Measurements from ENCODE around the gene FAM174C.

Gene FAM174C

DNA sequence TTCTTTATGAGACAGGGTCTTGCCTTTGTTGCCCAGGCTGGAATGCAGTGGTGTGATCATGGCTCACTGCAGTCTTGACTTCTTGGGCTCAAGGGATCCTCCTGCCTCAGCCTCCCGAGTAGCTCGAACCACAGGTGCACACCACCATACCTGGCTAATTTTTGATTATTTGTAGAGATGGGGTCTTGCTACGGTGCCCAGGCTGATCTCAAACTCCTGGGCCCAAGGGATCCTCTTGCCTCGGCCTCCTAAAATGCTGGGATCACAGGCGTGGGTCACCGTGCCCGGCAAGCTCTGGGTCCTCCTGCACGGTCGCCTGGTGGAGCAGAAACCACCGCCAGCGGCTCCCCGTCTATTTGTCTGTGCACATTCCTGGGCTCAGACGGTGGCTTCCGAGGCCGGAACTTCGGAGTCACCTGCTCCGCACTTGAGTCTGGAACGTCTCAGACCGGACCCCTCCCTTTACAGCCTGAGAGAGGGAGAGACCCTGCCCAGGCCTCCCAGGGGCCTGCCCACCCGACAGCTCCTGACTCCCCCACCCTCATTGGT lies 32.5 kb downstream of the FAM174C start:
- no peak for DNase-seq (ENCODE audit: low read depth, low spot score)
- TF ChIP-seq, protein P1, sequence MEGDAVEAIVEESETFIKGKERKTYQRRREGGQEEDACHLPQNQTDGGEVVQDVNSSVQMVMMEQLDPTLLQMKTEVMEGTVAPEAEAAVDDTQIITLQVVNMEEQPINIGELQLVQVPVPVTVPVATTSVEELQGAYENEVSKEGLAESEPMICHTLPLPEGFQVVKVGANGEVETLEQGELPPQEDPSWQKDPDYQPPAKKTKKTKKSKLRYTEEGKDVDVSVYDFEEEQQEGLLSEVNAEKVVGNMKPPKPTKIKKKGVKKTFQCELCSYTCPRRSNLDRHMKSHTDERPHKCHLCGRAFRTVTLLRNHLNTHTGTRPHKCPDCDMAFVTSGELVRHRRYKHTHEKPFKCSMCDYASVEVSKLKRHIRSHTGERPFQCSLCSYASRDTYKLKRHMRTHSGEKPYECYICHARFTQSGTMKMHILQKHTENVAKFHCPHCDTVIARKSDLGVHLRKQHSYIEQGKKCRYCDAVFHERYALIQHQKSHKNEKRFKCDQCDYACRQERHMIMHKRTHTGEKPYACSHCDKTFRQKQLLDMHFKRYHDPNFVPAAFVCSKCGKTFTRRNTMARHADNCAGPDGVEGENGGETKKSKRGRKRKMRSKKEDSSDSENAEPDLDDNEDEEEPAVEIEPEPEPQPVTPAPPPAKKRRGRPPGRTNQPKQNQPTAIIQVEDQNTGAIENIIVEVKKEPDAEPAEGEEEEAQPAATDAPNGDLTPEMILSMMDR (IDR thresholded peaks at IDR 0.05; ENCODE audit: low read depth, low read length): no peak
- in situ Hi-C loops (cut with HindIII; ENCODE audit: low sequenced_read_pairs): no loop called here
- no peak overlapping the region for H3K4me3 ChIP-seq (ENCODE audit: low read depth, low read length)

DNA sequence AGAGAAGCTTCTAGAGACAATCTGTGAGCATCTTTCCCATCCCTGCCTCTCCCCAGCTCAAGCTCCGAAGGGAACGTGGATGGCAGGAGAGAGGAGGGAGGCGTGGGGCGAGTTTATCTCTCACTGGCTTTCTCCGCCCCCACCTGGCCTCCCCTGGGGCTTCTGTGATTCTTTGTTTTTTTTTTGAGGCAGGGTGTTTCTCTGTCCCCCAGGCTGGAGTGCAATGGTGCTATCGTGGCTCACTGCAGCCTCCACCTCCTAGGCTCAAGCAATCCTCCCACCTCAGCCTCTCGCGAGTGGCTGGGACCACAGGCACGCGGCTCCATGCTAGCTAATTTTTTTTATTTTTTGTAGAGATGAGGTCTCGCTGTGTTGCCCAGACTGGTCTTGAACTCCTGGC lies 33.4 kb downstream of the FAM174C start:
- no peak overlapping the region for H3K4me3 ChIP-seq (ENCODE audit: low read depth, low read length)
- in situ Hi-C loops (cut with HindIII; ENCODE audit: low sequenced_read_pairs): no loop called here
- TF ChIP-seq, protein P1 (IDR thresholded peaks at IDR 0.05; ENCODE audit: low read depth, low read length): no peak
- no peak for DNase-seq (ENCODE audit: low read depth, low spot score)

DNA sequence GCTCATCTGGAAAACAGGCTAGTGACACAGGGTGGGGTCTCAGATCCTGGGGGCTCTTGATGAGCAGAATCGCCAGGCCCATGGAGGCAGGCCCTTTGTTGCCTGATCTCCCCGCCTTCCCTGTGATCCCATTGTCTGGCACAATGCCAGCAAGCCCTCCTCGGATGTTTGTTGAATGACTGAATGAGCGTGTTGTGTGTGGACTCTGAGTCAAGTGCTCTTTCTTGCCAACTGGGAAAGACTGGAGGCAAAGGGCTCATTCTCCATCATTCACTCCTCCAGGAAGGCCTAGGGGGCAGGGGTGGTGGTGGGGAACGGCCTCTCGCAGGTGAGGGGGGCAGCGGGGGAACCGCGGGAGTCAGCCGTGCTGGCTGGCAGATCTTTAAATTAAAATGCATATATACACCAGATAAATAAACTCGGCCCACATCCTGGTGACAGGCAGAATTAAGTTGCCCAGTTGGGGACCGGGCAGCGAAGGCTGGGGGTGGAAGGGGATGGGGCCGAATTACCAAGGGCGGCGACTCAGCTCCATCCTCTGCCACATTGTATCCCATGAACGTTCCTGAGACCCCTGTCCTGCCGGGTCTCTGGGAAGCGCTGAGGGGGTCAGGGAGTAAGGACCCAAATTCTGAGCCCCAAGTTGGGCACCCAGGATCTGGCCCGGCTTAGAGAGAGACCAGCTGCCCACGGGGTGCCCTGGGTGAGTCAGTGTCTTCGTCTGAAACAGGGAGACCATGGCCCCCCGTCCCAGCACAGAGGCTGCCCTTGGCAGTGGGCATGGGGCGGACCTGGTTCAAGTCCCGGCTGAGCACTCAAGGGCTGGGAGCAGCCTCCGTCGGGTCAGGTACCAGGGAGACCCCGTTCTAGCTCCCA lies 34.9 kb downstream of the FAM174C start:
- no peak for DNase-seq (ENCODE audit: low read depth, low spot score)
- H3K4me3 ChIP-seq (ENCODE audit: low read depth, low read length): no peak overlapping the region
- TF ChIP-seq, protein P1 (IDR thresholded peaks at IDR 0.05; ENCODE audit: low read depth, low read length): no peak
- in situ Hi-C loops (cut with HindIII; ENCODE audit: low sequenced_read_pairs): no loop called here

DNA sequence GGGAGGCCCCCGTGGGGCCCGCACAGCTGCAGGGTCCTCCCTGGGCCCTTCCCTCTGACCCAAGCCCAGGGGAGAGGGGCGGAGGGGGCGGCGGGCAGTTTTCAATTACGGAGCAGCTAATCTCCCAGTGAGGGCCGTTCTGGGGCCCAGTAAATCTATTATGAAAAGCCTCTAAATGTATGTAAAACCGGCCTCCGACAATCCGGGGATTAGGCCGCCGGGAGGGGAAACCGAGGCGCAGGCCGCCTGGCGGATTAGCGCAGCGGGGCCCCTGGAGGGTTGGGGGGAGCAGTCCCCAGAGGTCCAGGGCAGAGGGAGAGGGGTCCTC lies 35.5 kb downstream of the FAM174C start:
- H3K4me3 ChIP-seq (ENCODE audit: low read depth, low read length): no peak overlapping the region
- TF ChIP-seq, protein P1 (IDR thresholded peaks at IDR 0.05; ENCODE audit: low read depth, low read length): no peak
- DNase-seq (ENCODE audit: low read depth, low spot score): no peak
- in situ Hi-C loops (cut with HindIII; ENCODE audit: low sequenced_read_pairs): no loop called here

DNA sequence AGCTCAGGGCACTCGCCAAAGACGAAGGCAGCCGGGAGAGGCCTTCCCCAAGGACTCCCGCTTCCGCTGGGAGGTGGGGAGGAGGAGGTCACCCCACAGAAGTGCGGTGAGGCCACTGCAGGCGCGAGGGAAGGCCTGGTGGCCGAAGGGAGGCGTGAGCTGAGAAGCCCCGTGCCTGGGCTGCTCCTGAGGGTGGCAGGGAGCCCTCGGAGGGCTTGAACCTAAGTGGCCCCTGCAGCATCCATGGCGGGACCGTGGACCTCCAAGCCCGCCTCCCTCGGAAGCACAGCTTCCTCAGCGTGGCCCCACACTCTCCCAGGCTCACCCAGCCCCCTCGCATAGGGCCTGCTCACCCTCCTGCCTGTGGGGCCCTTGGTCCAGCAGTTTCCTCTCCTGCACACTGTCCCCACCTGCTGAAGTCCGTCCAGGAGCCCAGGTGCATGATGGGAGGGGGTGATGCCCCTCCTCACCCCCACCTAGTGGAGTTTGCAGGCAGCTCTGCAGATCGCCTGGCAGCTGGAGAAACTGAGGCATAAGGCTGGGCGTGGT lies 36.3 kb downstream of the FAM174C start:
- no peak for DNase-seq (ENCODE audit: low read depth, low spot score)
- no peak overlapping the region for H3K4me3 ChIP-seq (ENCODE audit: low read depth, low read length)
- TF ChIP-seq, protein P1 (IDR thresholded peaks at IDR 0.05; ENCODE audit: low read depth, low read length): no peak
- in situ Hi-C loops (cut with HindIII; ENCODE audit: low sequenced_read_pairs): no loop called here

DNA sequence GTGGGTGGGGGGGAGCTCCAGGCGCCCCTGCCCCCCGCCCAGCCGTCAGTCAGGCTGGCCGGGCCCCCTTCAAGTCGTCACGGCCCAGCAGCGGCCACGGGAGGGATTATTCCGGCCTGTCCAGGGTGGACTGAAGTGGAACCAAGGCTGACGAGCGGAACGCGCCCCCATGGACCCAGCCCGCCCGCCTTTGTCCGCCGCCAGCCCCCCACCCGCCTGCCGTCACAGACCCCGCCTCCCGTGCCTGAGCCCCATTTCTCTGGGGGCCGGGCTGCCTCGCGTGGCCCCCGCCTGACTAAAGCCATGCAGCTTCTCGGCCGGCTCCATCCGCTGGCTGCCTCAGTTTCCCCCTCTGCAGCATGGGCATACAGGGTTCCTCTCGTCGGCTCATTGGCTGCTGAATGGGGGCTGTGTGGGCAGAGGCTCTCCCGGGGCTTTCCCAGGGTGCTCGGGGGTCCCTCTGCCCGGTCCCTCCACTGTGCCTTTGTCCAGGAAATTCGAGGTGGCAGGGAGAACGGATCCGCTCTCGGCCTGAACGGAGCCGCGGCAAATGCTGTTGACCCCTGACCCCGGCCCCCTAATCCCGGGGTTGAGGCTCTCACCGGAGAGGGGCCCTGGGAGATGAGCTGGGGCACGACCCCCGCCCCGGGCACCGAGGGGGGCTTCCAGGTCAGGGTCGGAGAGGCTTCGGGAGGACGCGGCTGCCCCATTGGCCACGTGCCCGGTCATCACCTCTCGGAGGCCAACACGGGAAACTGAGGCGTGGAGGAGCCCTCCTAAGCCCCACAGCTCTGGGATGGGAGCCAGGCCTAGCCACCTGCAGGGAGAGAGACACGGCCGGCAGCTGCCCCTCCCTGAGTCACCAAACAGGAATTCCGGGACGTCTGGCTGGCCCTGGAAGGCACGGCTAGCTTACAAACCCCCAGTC lies 37.7 kb downstream of the FAM174C start:
- TF ChIP-seq, protein P1 (IDR thresholded peaks at IDR 0.05; ENCODE audit: low read depth, low read length): no peak
- no peak overlapping the region for H3K4me3 ChIP-seq (ENCODE audit: low read depth, low read length)
- in situ Hi-C loops (cut with HindIII; ENCODE audit: low sequenced_read_pairs): no loop called here
- peak; percentile 69 for DNase-seq (ENCODE audit: low read depth, low spot score)
